A673 (cell line): ENCODE results near the gene RPS6KA2. TPM values are rescaled to one million over a fixed set of nuclear protein-coding genes. Genes with fewer than 3 reads are reported as not detected.

ENCODE experiments used
- BruUV-seq: library from RNA; stranded (reverse); fragments of 400-500 nt; replicated peaks from 2 replicates; lab custom pipeline; 2021; lab: Mats Ljungman, UMichigan
- CTCF ChIA-PET: fragments of 300-600 bp; sonication (Branson Sonifier 250); formaldehyde crosslinking; loops from one replicate; lab custom pipeline; 2022; ENCODE audit warnings: antibody characterized with exemption; lab: Charles Lee
- POLR2A ChIA-PET: fragments of 300-600 bp; sonication (Branson Sonifier 250); formaldehyde crosslinking; loops from one replicate; lab custom pipeline; 2022; ENCODE audit warnings: antibody characterized with exemption; ENCODE audit not compliant: low non-redundant PET; lab: Charles Lee
- DNase-seq: peaks from one replicate; pipeline ENCODE4 v3.0.0-alpha.2; 2015; ENCODE audit warnings: low spot score
- H3K27ac ChIP-seq: fragments of 200-600 bp; sonication (generic); 2 replicates; pipeline ENCODE4 v1.5.1; 2016; ENCODE audit warnings: mixed run types, low read depth, mild to moderate bottlenecking, mixed read lengths, antibody characterized with exemption, low read length; ENCODE audit not compliant: poor library complexity, severe bottlenecking
- H3K27me3 ChIP-seq: fragments of 200-600 bp; sonication (generic); replicated peaks from 2 replicates; pipeline ENCODE4 v1.6.1; 2017; ENCODE audit warnings: mixed run types, low read depth, mild to moderate bottlenecking, mixed read lengths, antibody characterized with exemption, low read length; ENCODE audit not compliant: insufficient read depth, poor library complexity
- H3K36me3 ChIP-seq: fragments of 200-600 bp; sonication (generic); 2 replicates; pipeline ENCODE4 v1.6.1; 2016; ENCODE audit warnings: mixed run types, mild to moderate bottlenecking, mixed read lengths, antibody characterized with exemption, low read length; ENCODE audit not compliant: insufficient read depth, poor library complexity, severe bottlenecking
- H3K4me1 ChIP-seq: fragments of 200-600 bp; sonication (generic); 2 replicates; pipeline ENCODE4 v1.6.1; 2017; ENCODE audit warnings: mixed run types, mild to moderate bottlenecking, mixed read lengths, antibody characterized with exemption, low read length; ENCODE audit not compliant: insufficient read depth, poor library complexity, severe bottlenecking
- H3K4me3 ChIP-seq: fragments of 200-600 bp; sonication (generic); 2 replicates; pipeline ENCODE4 v1.5.1; 2016; ENCODE audit warnings: low read depth, mixed run types, mild to moderate bottlenecking, mixed read lengths, low read length; ENCODE audit not compliant: poor library complexity, severe bottlenecking
- H3K9me3 ChIP-seq: fragments of 200-600 bp; sonication (generic); 2 replicates; pipeline ENCODE4 v1.6.1; 2016; ENCODE audit warnings: mixed run types, low read depth, mild to moderate bottlenecking, mixed read lengths, antibody characterized with exemption, low read length; ENCODE audit not compliant: poor library complexity, severe bottlenecking
- CTCF ChIP-seq: fragments of 300-800, 200-600 bp; sonication (generic); conservative IDR thresholded peaks from 2 replicates; pipeline ENCODE4 v1.5.1; 2017; ENCODE audit warnings: low read depth, mild to moderate bottlenecking, antibody characterized with exemption, low read length, moderate library complexity, mixed read lengths
- EZH2 ChIP-seq: fragments of 200-600 bp; sonication (generic); IDR thresholded peaks from 2 replicates; pipeline ENCODE4 v1.6.1; 2017; ENCODE audit warnings: borderline replicate concordance, low read depth, mild to moderate bottlenecking, mixed read lengths, antibody characterized with exemption, low read length; ENCODE audit not compliant: poor library complexity, severe bottlenecking
- intact Hi-C: fragments of 100-400 bp; cut with micrococcal nuclease; formaldehyde crosslinking; loops from one replicate; pipeline ENCODE4 v1.10.0; 2022; ENCODE audit not compliant: unreplicated experiment
- total RNA-seq: library from RNA; stranded (reverse); gene quantifications from 2 replicates; pipeline ENCODE4 v1.2.3, GENCODE V29; 2021

The RPS6KA2 gene
- total RNA-seq, 1 experiment from 2014 or later = 30.1 TPM

- intact Hi-C loops = loop anchor here (10.0 kb wide), 1 partner anchor 349 kb away; no protein-coding TSS in a partner anchor
- peak; percentile 12 for DNase-seq
- H3K4me3 ChIP-seq = no peak overlapping the region
- BruUV-seq = no TSS peak
- no peak overlapping the region for H3K27ac ChIP-seq
- H3K27me3 ChIP-seq = no peaks in the 10 kb centered on the region
- POLR2A ChIA-PET = interaction anchor here (0.7 kb wide), 1 partner anchor 70 kb away, joined by 4 read pairs; no protein-coding TSS in a partner anchor
- TF ChIP-seq EZH2 (no peak), CTCF (no peak)
- H3K36me3 ChIP-seq = no peaks in the 10 kb centered on the region
- peaks cover 39% of the 10 kb centered on the region for H3K4me1 ChIP-seq
- H3K9me3 ChIP-seq = no peaks in the 10 kb centered on the region
- CTCF ChIA-PET = no interaction called here
Measured at GRCh38 chr6:166624275-166624674, 2.8 kb downstream of the RPS6KA2 start.

- POLR2A ChIA-PET = no interaction called here
Measured at GRCh38 chr6:166623318-166623717, 3.7 kb downstream of the RPS6KA2 start.

GRCh38 chr6:166621114-166621540, 5.9 kb downstream of the RPS6KA2 start:
- Histone ChIP-seq H3K9me3 (no peaks in the 10 kb centered on the region), H3K4me1 (peaks cover 33% of the 10 kb centered on the region), H3K4me3 (no peak overlapping the region), H3K36me3 (no peaks in the 10 kb centered on the region), H3K27me3 (no peaks in the 10 kb centered on the region), H3K27ac (no peak overlapping the region)
- intact Hi-C loops = loop anchor here (10.0 kb wide), 1 partner anchor 346 kb away; no protein-coding TSS in a partner anchor
- TF ChIP-seq CTCF (no peak), EZH2 (no peak)
- ChIA-PET CTCF (no interaction called here), POLR2A (no interaction called here)
- BruUV-seq = no TSS peak
- no peak for DNase-seq

More at GRCh38 chr6:166623318-166623717, 3.7 kb downstream of the RPS6KA2 start:
- no TSS peak for BruUV-seq
- Histone ChIP-seq H3K36me3 (no peaks in the 10 kb centered on the region), H3K27ac (no peak overlapping the region), H3K4me3 (no peak overlapping the region), H3K27me3 (no peaks in the 10 kb centered on the region), H3K9me3 (no peaks in the 10 kb centered on the region), H3K4me1 (peaks cover 36% of the 10 kb centered on the region)
- no peak for DNase-seq
- TF ChIP-seq EZH2 (no peak), CTCF (no peak)
- CTCF ChIA-PET = no interaction called here
- intact Hi-C loops = loop anchor here (10.0 kb wide), 1 partner anchor 349 kb away; no protein-coding TSS in a partner anchor
